Neutrophil (primary cell): ENCODE results near the gene KRTAP12-4.
"Not testable (repeated sequence)": the region's sequence is repeated elsewhere in the genome, so short reads cannot be mapped to it uniquely, and the experiment has no call there.

Source experiments
- H3K27ac ChIP-seq: fragments of 200-600 bp; sonication (generic); 2 replicates; pipeline ENCODE4 v1.5.1; 2016; ENCODE audit warnings: mild to moderate bottlenecking, moderate library complexity
- H3K27me3 ChIP-seq: fragments of 200-600 bp; sonication (generic); 2 replicates; pipeline ENCODE4 v1.6.0; 2016; ENCODE audit warnings: mild to moderate bottlenecking
- H3K36me3 ChIP-seq: fragments of 200-600 bp; sonication (generic); 2 replicates; pipeline ENCODE4 v1.5.1; 2017
- H3K4me1 ChIP-seq, 2 experiments: fragments of 200-600 bp in 1 of 2; sonication (generic) in 1 of 2; 1 replicate in 1 of 2; 2 replicates in 1 of 2; pipeline versions ENCODE4 v1.5.1 to v1.6.1; 2013 to 2016; ENCODE audit warnings: low read depth in 1 of 2, low read length in 1 of 2, mild to moderate bottlenecking in 1 of 2, moderate library complexity in 1 of 2; ENCODE audit not compliant: control insufficient read depth in 1 of 2, insufficient read depth in 1 of 2
- H3K4me3 ChIP-seq, 2 experiments: fragments of 200-600 bp in 1 of 2; sonication (generic) in 1 of 2; 1 replicate in 1 of 2; 2 replicates in 1 of 2; pipeline ENCODE4 v1.5.1; 2013 to 2016; ENCODE audit warnings: low read depth in 1 of 2, low read length in 1 of 2, mild to moderate bottlenecking in 1 of 2, moderate library complexity in 1 of 2
- H3K9me3 ChIP-seq: fragments of 200-600 bp; sonication (generic); 2 replicates; pipeline ENCODE4 v1.5.1; 2016
- CTCF ChIP-seq: fragments of 200-600 bp; sonication (generic); IDR thresholded peaks from 2 replicates; pipeline ENCODE4 v1.5.1; 2016; ENCODE audit warnings: antibody characterized with exemption

The KRTAP12-4 gene

GRCh38 chr21:44636209-44637017, 18.0 kb downstream of the KRTAP12-4 start:
- no peaks in the 10 kb centered on the region for H3K36me3 ChIP-seq
- H3K27ac ChIP-seq: no peak overlapping the region
- no peak overlapping the region for H3K4me3 ChIP-seq
- no peaks in the 10 kb centered on the region for H3K4me1 ChIP-seq
- no peaks in the 10 kb centered on the region for H3K9me3 ChIP-seq
- TF ChIP-seq CTCF: no peak
- H3K27me3 ChIP-seq: peaks cover 7% of the 10 kb centered on the region

DNA sequence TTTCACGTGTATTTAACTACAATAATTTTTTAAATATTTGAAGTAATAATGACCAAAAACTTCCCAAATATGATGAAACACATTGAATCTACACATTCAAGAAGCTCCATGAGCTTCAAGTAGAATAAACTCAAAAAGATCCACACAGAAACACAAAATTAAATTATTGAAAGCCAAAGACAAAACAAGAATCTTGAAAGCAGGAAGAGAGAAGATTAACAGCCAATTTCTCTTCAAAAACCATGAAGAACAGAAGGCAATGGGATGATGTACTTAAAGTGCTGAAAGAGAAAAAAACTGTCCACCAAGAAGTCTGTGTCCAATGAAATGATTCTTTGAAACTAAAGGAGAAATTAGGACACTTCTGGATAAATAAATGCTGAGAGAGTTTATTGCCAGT, 22.4 kb downstream of the KRTAP12-4 start:
- H3K27ac ChIP-seq: no peak overlapping the region
- TF ChIP-seq CTCF: no peak

DNA sequence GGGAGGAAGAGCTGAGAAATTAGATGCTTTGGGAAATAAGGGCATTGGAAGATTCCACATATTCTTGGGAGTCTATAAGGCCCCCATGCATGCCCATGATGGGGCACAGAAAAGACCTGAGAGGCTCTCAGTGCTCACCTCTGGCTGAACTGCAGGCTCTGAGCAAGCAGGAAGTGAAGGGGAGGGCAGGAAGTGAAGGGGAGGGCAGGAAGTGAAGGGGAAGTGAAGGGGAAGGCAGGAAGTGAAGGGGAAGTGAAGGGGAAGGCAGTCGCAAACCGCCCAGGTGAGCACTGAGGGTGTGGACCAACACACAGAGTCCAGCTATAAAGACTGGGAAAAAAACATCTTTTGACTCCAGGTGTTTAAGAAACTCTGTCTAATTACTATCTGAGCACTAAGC, 24.0 kb downstream of the KRTAP12-4 start:
- peaks cover 5 to 11% of the 10 kb centered on the region in 2 experiments for H3K4me1 ChIP-seq
- no peaks in the 10 kb centered on the region for H3K36me3 ChIP-seq
- peak overlapping the region; percentile 39 for H3K27ac ChIP-seq

More for the DNA sequence above, 22.4 kb downstream of the KRTAP12-4 start:
- Histone ChIP-seq H3K27me3 (peaks cover 10% of the 10 kb centered on the region), H3K4me1 (peaks cover 5 to 11% of the 10 kb centered on the region in 2 experiments), H3K36me3 (no peaks in the 10 kb centered on the region), H3K4me3 (no peak overlapping the region), H3K9me3 (no peaks in the 10 kb centered on the region)

DNA sequence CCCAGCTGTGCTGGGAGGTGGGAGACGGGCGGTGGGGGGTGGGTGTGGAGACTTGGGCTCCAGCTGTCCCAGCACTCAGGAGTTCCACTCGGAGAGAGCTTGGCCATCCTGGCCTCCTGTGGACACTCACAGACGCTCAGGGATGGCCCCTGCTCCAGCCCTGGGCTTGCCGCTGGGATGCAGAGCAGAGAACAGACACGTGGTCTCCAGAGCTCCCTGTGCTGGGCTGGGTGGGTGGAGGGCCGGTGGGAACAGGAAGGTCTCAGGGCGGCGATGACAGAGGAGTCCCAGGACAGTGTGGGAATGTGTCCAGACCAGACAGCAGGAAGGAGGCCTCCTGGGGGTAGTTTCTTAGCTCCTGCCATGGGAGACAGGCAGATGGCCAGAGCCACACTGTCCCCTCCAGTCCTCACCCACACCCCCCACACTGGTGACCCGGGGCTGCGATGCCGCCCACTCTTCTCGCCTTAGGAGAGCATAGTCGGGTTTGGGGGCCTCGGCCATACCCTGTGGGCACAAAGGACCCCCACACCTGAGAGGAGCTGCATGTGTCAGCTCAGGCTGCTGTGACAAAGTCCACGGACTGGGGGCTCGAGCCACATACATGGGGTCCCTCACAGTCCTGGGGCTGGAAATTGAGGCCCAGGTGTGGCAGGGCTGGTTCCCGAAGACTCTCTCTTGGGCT, 25.6 kb downstream of the KRTAP12-4 start:
- Histone ChIP-seq H3K9me3 (no peaks in the 10 kb centered on the region), H3K36me3 (no peaks in the 10 kb centered on the region), H3K4me3 (no peak overlapping the region), H3K27ac (no peak overlapping the region), H3K27me3 (peaks cover 9% of the 10 kb centered on the region), H3K4me1 (peaks cover 5 to 11% of the 10 kb centered on the region in 2 experiments)
- no peak for TF ChIP-seq CTCF

More for the DNA sequence above, 24.0 kb downstream of the KRTAP12-4 start:
- Histone ChIP-seq H3K27me3 (peaks cover 15% of the 10 kb centered on the region), H3K4me3 (no peak overlapping the region), H3K9me3 (no peaks in the 10 kb centered on the region)
- TF ChIP-seq CTCF: no peak

DNA sequence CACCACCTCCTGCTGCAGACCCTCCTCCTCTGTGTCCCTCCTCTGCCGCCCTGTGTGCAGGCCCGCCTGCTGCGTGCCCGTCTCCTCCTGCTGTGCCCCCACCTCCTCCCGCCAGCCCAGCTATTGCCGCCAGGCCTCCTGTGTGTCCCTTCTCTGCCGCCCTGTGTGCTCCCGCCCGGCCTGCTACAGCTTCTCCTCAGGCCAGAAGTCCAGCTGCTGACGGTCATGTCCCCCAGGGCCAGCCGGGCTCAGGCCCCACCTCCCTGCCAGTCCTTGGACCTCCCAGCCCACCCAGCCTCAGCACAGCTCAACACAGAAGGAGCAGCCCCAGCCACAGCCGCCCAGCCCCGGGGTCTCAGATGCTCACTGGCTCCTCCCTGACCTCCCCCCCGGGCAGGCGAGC, 26.6 kb downstream of the KRTAP12-4 start:
- not testable (repeated sequence) for H3K36me3 ChIP-seq, H3K27ac ChIP-seq, H3K4me3 ChIP-seq, H3K27me3 ChIP-seq, H3K9me3 ChIP-seq
- H3K4me1 ChIP-seq: peaks cover 5 to 11% of the 10 kb centered on the region in 2 experiments

- not testable (repeated sequence) for H3K27me3 ChIP-seq, H3K4me3 ChIP-seq, H3K27ac ChIP-seq, H3K9me3 ChIP-seq, H3K36me3 ChIP-seq
- peaks cover 5 to 14% of the 10 kb centered on the region in 2 experiments for H3K4me1 ChIP-seq
Measured at GRCh38 chr21:44627181-44627822, 27.2 kb downstream of the KRTAP12-4 start.
